ENCODE data around the gene ZNF532.
"Not testable (repeated sequence)": the region's sequence is repeated elsewhere in the genome, so short reads cannot be mapped to it uniquely, and the experiment has no call there.

Gene ZNF532

DNA sequence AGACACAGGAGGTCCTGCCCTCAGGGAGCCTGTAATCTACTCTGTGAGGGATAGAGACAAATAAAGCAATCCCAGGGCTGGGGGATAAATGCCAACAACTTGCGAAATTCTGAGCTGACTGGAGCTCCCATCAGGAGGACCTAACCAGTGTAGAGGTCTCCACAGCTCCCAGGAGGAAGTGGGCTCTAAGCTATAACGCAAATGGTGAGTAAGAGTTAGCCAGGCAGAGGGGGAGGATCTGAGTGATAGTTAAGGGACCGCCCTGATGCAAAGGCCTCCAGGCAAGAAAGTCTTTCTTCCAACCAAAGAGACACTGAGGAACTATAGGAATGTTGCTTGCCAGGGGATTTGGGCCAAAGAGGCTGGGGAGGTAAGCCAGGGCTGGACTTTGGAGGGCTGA lies 16.0 kb upstream of the ZNF532 start:
- no peak overlapping the region for H3K4me3 ChIP-seq (ENCODE audit: low read depth, low read length)
- DNase-seq (ENCODE audit: low read depth): no peak
- TF ChIP-seq, protein P1, sequence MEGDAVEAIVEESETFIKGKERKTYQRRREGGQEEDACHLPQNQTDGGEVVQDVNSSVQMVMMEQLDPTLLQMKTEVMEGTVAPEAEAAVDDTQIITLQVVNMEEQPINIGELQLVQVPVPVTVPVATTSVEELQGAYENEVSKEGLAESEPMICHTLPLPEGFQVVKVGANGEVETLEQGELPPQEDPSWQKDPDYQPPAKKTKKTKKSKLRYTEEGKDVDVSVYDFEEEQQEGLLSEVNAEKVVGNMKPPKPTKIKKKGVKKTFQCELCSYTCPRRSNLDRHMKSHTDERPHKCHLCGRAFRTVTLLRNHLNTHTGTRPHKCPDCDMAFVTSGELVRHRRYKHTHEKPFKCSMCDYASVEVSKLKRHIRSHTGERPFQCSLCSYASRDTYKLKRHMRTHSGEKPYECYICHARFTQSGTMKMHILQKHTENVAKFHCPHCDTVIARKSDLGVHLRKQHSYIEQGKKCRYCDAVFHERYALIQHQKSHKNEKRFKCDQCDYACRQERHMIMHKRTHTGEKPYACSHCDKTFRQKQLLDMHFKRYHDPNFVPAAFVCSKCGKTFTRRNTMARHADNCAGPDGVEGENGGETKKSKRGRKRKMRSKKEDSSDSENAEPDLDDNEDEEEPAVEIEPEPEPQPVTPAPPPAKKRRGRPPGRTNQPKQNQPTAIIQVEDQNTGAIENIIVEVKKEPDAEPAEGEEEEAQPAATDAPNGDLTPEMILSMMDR (IDR thresholded peaks at IDR 0.05; ENCODE audit: insufficient read depth, low read depth, low read length, missing control alignments): no peak

DNA sequence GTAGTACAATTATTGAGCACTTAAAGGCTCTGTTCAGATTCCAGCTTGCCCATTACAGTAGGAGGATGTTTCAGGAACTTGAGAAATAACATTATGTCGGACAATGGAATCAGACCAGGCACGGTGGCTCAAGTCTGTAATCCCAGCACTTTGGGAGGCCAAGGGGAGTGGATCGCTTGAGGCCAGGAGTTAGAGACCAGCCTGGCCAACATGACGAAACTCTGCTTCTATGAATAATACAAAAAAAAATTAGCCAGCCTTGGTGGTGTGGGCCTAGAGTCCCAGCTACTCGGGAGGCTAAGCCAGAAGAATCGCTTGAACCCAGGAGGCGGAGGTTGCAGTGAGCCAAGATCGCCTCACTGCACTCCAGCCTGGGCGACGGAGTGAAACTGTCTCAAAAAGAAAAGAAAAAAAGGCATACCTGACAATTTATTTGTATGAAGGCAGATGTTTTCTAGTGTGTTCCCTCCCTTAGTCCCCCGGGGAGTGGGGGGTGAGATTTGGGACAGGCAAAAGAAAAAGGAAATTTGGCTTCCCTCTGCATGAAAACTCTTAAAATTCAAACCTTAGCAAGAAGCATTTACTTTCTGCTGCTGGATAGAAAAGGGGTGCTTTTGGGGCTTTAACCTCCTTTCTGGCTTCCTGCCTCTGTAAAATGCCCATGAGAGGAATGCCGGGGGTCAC lies 13.7 kb upstream of the ZNF532 start:
- H3K4me3 ChIP-seq (ENCODE audit: low read depth, low read length): no peak overlapping the region
- TF ChIP-seq, protein P1 (IDR thresholded peaks at IDR 0.05; ENCODE audit: insufficient read depth, low read depth, low read length, missing control alignments): no peak
- DNase-seq (ENCODE audit: low read depth): no peak

DNA sequence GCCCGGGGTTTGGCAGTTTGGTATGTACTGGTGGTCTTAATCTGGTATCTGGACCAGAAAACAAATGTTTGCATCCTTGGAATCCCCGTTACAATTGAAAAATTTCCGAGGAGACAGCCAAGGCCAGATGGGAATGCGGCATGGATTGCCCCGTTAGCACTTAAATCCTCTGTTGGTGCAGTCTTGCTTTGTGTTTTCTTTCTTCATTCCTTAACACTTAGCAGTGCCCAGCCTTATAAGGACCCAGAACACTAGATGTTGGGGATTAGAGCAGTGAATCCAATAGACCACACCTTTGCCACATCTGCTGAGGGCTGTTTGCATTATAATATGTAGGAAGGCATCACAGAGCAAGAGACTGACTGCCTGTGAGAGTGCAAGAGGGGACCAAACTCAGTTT lies 12.8 kb upstream of the ZNF532 start:
- DNase-seq (ENCODE audit: low read depth): no peak
- no peak overlapping the region for H3K4me3 ChIP-seq (ENCODE audit: low read depth, low read length)
- TF ChIP-seq, protein P1 (IDR thresholded peaks at IDR 0.05; ENCODE audit: insufficient read depth, low read depth, low read length, missing control alignments): no peak

DNA sequence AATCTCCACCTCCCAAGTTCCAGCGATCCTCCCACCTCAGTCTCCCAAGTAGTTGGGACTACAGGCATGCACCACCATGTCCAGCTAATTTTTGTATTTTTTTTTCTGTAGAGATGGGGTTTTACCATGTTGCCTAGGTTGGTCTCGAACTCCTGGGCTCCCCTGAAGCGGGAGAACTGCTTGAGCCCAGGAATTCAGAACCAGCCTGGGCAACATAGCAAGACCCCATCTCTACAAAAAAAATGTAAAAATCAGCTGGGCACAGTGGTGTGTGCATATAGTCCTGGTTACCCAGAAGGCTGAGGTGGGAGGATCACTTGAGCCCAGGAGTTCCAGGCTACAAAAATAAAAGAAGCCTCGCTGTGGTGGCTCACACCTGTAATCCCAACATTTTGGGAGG lies 12.0 kb upstream of the ZNF532 start:
- no peak for DNase-seq (ENCODE audit: low read depth)
- H3K4me3 ChIP-seq (ENCODE audit: low read depth, low read length): no peak overlapping the region
- TF ChIP-seq, protein P1 (IDR thresholded peaks at IDR 0.05; ENCODE audit: insufficient read depth, low read depth, low read length, missing control alignments): no peak

DNA sequence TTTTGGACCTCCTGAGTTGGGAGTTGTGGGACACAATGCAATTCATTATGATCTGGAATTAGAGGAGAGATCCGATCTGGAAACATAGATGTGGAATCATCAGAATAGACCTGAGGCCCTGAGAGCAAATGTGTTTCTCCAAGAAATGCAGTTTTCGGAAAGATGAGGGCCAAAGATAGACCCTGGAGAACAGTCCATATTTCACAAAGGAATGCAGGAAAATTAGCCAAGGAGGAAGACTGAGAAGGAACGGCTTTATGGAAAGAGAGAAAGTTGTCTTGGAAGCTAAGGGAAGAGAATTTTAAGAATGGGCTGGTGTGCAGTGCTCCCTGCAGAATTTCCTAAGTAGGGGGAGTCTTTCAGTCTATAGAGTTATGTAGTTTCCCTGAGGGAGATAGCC lies 11.1 kb upstream of the ZNF532 start:
- TF ChIP-seq, protein P1 (IDR thresholded peaks at IDR 0.05; ENCODE audit: insufficient read depth, low read depth, low read length, missing control alignments): no peak
- no peak overlapping the region for H3K4me3 ChIP-seq (ENCODE audit: low read depth, low read length)
- no peak for DNase-seq (ENCODE audit: low read depth)

DNA sequence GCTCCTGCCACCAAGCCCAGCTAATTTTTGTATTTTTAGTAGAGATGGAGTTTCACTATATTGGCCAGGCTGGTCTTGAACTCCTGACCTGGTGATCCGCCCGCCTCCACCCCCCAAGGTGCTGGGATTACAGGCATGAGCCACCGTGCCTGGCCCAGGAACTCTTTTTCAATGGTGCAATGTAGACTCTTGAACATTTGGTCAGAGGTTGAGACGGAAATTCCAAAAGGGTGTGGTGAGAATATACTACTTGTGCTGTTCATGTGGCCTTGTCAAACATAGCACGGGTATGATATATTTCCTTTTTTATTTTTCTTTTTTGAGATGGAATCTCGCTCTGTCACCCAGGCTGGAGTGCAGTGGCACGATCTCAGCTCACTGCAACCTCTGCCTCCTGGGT lies 9.2 kb upstream of the ZNF532 start:
- DNase-seq (ENCODE audit: low read depth); H3K4me3 ChIP-seq (ENCODE audit: low read depth, low read length): not testable (repeated sequence)

DNA sequence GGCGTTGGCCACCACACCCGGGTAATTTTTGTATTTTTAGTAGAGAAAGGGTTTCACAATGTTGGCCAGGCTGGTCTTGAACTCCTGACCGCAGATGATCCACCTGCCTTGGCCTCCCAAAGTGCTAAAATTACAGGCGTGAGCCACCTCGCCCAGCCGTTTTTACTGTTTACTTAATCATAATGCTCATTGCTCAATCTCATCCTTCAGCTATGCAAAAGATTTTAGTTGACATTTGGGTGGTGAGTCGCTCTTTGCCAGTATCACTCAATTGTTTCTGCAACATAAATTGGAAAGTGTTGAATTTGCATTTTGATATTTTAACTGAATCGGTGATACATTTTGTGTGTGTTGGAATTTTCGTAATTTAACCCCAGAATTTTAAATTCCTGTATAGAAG lies 7.8 kb upstream of the ZNF532 start:
- TF ChIP-seq, protein P1 (IDR thresholded peaks at IDR 0.05; ENCODE audit: insufficient read depth, low read depth, low read length, missing control alignments): no peak
- H3K4me3 ChIP-seq (ENCODE audit: low read depth, low read length): no peak overlapping the region
- DNase-seq (ENCODE audit: low read depth): no peak

Measured in GM12865 (cell line).